GM12872 (cell line): Measurements from ENCODE around the gene C10orf62.

ENCODE experiments used
- TF ChIP-seq, protein P1 (sequence below): IDR thresholded peaks from 3 replicates; pipeline ENCODE4 v1.5.1; 2011; ENCODE audit warnings: low read depth, mild to moderate bottlenecking, low read length, moderate library complexity; ENCODE audit not compliant: insufficient read depth

Gene C10orf62

DNA sequence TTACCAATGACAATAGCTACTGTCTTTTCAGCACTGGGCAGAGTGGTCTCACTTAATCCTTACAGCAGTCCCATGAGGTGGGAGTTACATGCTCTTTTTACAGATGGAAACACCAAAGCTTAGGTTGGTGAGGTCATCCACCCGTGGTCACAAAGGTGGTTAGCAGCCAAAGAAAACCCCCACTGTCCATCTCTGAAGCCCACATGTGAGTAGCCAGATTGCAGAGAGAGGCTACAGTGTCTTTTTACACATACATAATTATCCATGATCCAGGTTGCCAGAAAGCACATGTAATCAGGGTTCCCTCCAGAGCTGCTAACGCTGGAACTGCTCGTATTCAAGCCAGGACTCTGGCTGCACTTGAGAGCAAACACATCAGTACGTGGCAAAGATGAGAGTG lies 41.6 kb upstream of the C10orf62 start:
- TF ChIP-seq, protein P1, sequence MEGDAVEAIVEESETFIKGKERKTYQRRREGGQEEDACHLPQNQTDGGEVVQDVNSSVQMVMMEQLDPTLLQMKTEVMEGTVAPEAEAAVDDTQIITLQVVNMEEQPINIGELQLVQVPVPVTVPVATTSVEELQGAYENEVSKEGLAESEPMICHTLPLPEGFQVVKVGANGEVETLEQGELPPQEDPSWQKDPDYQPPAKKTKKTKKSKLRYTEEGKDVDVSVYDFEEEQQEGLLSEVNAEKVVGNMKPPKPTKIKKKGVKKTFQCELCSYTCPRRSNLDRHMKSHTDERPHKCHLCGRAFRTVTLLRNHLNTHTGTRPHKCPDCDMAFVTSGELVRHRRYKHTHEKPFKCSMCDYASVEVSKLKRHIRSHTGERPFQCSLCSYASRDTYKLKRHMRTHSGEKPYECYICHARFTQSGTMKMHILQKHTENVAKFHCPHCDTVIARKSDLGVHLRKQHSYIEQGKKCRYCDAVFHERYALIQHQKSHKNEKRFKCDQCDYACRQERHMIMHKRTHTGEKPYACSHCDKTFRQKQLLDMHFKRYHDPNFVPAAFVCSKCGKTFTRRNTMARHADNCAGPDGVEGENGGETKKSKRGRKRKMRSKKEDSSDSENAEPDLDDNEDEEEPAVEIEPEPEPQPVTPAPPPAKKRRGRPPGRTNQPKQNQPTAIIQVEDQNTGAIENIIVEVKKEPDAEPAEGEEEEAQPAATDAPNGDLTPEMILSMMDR = no peak

DNA sequence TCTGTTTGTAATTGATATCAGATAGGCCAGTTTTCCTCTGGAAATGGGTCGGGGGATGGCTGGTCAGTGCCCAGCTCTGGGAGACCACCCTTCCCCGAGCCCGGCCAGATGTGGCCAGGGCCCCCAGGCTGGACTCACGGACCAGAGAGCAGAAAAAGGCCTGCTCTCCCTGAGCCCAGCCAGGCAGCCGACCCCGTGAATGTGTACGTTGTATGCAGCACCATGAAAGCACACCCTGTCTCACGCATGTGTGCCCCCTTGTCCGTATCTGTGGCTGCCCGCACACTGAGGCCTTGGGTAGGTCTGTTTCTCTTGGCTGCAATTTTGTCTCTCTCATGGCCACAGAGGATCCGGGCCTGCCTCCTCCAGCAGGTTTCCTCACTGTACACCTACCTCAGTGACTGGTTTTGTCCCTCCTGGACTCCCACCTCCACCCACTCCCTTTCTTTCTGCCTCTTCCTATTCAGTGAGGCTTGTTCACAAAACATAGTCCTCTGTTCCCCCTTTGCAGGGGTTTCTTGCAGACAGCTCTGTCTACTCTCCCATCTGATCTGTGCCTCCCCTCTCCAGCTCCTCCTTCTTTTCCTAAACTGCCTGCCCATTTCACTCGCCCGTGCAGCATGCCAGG lies 40.6 kb upstream of the C10orf62 start:
- TF ChIP-seq, protein P1 = no peak

DNA sequence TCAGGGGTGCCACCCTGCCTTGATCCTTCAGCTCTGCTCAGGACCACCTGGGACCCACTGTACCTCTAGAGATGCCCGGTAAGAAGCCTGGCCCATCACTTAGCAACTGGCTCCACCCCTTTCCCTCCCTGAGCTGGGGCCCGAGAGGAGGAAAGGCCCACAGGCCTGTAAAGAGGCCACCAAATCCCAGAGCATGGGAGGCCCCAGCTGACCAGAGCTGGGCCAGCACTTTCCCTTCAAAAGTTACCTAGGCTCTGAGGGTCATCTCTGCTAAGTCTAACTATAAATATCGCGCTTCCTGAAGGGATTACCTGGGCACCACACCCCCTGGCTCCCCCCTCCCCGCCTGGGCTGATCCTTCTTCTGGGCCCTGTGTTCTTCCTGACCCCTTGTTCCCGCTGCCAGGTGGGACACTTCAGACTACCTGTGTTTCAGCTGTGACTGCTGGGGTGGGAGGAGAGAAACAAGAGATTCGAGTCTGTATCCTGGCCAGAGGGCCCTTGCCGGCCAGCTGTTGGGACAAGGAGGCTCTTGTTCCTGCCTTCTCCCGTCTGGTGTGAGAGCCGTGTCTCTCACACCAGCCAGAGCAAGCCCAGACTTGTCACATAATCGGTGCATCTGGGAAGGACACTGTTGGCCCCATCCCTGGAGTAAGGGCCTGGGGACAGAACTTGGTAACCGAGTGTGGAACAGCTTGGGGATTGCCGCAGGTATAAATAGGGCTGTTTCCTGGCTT lies 39.8 kb upstream of the C10orf62 start:
- TF ChIP-seq, protein P1 = no peak

DNA sequence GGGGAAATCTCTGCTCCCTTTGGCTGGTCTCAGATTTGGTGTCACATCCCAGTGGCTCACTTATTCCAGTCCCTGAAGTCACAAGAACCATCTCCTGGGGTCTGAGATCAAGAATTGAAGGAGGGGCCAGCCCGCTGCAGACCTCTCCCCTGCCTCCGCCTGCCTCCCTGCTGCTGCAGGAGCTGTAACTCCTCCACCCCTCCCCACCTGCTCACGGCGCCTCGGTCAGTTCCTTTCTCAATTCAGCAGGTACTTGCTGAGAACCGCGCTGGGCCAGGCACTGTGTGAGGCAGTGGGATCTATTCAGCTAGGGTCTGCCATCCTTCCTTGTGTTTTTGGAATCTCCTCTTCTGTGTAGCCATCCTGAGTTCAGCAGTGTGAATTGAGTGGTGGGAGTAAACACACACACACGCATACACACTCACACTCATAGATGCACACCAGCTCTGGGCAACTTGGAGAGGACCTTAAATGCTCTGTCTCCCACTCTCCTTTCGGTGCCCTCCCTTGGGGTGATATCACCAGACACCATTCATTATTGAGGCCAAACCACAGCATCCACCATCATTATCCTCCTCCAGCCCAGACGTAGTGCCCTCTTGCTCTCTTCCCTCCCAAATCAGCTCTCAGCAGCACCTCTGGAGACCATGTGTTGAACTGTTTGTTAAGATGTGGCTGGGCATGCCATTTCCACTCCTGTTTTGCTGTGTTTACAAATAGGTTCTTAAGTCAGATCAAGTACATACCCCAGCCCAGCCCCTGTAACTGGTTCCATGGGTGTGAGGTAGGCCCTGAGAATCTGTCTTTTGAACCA lies 39.0 kb upstream of the C10orf62 start:
- TF ChIP-seq, protein P1 = no peak

DNA sequence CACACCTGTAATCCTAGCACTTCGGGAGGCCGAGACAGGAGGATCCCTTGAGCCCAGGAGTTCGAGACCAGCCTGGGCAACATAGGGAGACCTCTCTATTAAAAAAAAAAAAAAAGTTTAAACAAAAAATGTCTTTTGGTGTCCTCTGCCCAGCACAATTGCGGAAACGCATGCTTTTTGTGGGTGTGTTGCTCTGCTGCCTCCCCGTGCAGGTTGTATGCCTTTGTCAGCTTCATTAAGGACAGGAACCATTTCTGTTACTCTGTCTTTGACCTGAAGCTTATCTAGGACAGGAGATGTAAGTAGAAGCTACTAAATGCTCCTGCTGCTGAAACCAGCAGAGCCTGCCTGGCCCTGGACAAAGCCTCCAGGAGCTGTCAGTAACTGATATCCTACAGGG lies 38.2 kb upstream of the C10orf62 start:
- TF ChIP-seq, protein P1 = no peak

DNA sequence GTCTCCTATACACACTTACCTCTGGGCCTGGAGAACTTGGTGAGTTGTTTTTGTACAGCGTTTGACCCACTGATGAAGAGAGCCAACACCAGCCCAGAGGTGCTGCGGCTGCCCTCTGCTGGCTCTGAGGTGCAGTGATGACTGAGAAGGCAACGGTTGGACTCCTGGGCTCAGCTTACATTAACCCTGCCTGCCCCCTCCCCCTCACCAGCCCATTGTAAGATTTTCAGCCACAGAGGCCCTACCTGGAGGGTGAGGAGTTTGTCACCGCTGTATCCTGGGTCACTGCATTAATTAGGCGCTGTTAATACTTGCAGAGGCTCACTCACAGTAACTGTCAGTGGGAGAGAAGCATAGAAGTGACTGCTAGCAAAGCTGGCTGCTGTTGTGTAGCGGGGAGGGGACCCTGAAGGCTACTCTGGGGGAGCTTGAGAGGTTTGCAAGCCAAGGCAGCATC lies 35.9 kb upstream of the C10orf62 start:
- TF ChIP-seq, protein P1 = peak; percentile 92

DNA sequence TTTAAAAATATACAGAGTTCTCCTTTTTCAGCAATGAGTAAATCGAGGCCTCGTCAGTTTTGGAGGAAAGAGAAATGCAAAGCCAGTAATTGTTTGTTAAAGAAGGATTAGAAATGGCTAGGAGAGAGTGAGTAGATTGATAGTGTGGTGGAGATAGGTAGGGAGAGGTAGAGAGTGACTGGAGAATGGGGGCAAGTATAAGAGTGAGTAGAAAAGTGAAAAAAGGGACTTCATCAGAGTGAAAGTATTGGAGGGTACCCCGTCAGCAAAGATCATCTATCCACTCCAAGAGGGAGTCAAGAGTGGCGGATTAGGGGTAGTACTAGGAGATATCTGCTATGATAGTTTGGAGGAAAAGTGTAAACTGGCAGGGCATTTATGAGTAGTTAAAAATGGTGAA lies 26.2 kb upstream of the C10orf62 start:
- TF ChIP-seq, protein P1 = no peak
